Breast epithelium (tissue), 3 donors: ENCODE measurements around the gene LRRK1.

Experiments
- POLR2AphosphoS5 ChIP-seq, 3 donors: sonication (generic); formaldehyde crosslinking; IDR thresholded peaks; one replicate each; pipeline ENCODE4 v1.6.1; 2017; ENCODE audit warnings: antibody characterized with exemption in 3 of 3
- TF ChIP-seq, protein P1 (sequence below), 3 donors: fragments of 450-650 bp; IDR thresholded peaks; one replicate each; pipeline ENCODE4 v1.5.1; 2016 to 2017; ENCODE audit warnings: antibody characterized with exemption in 3 of 3, mild to moderate bottlenecking in 3 of 3, moderate library complexity in 3 of 3

DNA sequence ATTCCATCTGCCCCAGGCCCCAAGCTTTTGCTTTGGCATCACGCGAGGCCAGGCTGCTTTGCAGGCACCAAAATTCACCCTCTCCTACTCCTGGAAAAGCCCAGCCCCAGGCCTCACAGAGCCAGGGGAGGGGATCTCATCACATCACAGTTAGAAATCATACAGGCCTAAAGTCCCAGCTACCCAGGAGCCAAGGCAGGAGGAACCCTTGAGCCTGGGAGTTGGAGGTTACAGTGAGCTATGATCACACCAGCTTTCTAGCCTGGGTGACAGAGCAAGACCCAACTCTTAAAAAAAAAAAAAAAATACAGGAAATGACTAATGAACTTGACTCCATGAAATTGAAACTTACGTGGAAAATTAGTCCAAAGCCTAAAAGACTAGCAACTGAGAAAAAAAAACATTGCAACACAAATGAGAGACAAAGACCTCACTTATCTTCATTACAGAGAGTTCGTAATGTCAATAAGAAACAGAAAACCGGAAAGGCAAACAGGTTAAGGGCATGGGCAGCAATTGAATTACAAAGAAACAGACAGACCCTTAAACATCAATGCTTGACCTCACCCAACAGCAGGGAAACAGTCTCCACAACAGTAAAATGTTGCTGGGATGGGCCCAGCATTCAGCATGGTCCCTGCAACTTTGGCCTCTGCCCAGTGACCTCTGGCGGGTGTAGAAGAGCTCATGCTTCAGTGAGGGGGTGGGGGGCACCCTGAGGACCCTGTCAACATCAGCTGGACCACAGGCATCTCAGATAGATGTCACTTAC is 151.5 kb downstream of the LRRK1 start:
- no peak for TF ChIP-seq POLR2AphosphoS5 (IDR thresholded peaks at IDR 0.05)
- TF ChIP-seq, protein P1, sequence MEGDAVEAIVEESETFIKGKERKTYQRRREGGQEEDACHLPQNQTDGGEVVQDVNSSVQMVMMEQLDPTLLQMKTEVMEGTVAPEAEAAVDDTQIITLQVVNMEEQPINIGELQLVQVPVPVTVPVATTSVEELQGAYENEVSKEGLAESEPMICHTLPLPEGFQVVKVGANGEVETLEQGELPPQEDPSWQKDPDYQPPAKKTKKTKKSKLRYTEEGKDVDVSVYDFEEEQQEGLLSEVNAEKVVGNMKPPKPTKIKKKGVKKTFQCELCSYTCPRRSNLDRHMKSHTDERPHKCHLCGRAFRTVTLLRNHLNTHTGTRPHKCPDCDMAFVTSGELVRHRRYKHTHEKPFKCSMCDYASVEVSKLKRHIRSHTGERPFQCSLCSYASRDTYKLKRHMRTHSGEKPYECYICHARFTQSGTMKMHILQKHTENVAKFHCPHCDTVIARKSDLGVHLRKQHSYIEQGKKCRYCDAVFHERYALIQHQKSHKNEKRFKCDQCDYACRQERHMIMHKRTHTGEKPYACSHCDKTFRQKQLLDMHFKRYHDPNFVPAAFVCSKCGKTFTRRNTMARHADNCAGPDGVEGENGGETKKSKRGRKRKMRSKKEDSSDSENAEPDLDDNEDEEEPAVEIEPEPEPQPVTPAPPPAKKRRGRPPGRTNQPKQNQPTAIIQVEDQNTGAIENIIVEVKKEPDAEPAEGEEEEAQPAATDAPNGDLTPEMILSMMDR (IDR thresholded peaks at IDR 0.05), result no peak
